HL-60/S4 treated with retinoic acid at 250 ng/mL for 4 days and 3 days (cell line): Measurements from ENCODE around the gene TAX1BP3.
"Not testable (repeated sequence)": the region's sequence is repeated elsewhere in the genome, so short reads cannot be mapped to it uniquely, and the experiment has no call there.

Experiments
- in situ Hi-C: fragments of 300-500 bp; cut with MboI; formaldehyde crosslinking; loops from 2 replicates; pipeline ENCODE4 v1.7.0; 2022; ENCODE audit warnings: low sequenced_read_pairs

Gene TAX1BP3, protein sequence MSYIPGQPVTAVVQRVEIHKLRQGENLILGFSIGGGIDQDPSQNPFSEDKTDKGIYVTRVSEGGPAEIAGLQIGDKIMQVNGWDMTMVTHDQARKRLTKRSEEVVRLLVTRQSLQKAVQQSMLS

GRCh38 chr17:3668279-3669084, at the start of gene TAX1BP3, which contains the start of gene EMC6:
Gene TAX1BP3, minus strand, starts transcription at chr17:3668578. Its CDS starts 52 bp downstream, at chr17:3668526.
Gene EMC6, plus strand, starts transcription at chr17:3668812. Its CDS starts 335 bp downstream, at chr17:3669147.
- in situ Hi-C loops = no loop called here

GRCh38 chr17:3715296-3715695, 46.9 kb upstream of the TAX1BP3 start:
- in situ Hi-C loops = no loop called here

GRCh38 chr17:3712811-3713463, 44.6 kb upstream of the TAX1BP3 start:
- in situ Hi-C loops = no loop called here

DNA sequence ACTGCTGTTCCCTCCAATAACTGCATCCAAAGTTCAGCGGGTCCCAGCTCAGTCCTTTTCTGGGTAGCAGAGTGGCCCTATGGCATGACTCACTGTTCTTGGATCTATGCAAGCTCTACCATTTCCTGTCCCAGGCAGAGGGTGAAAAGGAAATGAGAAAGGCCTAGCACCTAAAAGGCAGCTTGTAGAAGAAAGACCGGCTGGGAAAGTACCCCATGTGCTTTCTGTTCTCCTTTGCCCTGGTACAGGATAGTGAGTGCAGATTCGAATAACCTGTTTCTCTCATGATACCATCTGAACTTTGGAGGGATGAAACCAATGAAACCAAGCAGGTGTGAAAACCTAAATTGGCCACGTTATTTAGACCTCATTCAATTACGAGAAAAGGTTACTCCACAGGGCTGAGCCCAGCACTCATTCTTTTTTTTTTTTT, 42.6 kb upstream of the TAX1BP3 start:
- in situ Hi-C loops = no loop called here

DNA sequence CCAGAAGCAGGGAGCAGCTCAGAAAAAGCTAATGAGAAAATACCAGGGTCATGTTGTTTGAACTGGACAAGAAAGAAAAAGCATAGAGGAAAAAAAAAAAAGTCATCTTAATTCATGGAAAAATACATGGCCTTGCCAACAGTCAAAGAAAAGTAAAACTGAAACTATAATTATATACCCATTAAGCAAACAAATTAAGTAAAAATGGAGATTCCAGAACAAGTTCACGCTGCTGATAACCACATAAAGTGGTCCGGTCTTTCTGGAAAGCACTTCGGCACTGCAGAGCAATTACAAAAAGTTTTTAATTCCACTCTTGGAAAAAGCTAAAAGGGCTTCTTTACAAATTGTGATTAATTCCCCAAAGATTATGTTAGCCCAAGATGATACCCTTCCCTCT, 40.0 kb upstream of the TAX1BP3 start:
- in situ Hi-C loops = no loop called here

DNA sequence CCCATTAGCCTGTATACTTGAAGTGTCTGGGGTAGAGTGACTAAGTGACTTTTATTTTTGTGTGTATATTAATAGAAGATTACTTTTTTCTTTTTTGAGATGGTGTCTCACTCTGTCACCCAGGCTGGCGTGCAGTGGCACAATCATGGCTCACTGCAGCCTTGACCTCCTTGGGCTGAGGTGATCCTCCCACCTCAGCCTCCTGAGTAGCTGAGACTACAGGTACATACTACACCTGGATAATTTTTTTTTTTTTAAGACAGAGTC, 37.3 kb upstream of the TAX1BP3 start:
- in situ Hi-C loops = not testable (repeated sequence)

DNA sequence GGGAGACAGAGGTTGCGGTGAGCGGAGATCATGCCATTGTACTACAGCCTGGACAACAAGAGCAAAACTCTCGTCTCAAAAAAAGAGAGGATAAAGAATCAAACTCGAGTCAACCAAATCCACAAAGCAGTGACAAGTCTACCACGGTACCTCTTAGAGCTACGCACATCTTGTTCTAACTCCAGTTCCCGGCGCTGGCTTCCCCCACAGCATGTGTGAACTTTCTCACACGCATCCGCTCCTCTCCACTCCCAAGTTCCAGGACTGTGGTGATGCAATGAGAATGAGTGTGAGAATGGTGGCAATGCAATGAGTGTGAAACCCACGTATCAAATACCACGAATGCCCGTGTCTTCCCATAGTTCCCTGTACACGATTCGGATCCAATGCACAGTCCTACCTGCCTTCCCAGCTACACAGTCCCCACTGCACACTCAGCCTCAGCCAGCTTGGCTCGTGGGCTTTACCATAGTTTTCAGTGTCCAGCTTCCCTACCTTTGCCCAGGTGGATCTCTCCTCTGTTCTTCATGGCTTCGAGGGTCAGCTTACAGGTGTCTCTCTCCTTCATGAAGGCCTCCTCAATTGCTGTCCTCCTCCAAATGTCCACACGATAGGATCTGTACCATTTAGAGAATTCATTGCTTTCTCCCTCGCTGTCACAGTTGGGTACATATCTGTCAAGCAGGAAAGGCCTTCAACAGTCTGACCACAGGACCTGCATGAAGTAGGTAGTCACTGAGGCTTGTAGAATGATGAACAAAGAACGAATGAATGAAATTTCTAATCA, 36.7 kb upstream of the TAX1BP3 start:
- in situ Hi-C loops = no loop called here

DNA sequence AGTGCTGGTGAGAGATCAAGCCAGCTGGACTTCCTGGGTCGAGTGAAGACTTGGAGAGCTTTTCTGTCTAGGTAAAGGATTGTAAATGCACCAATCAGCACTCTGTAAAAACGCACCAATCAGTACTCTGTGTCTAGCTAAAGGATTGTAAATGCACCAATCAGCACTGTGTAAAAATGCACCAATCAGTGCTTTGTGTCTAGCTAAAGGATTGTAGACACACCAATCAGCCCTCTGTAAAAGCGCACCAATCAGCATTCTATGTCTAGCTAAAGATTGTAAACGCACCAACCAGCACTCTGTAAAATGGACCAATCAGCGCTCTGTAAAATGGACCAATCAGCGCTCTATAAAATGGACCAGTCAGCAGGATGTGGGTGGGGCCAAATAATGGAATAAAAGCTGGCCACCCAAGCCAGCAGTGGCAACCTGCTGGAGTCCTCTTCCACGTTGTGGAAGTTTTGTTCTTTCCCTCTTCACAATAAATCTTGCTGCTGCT, 33.7 kb upstream of the TAX1BP3 start:
- in situ Hi-C loops = not testable (repeated sequence)

GRCh38 chr17:3699951-3700350, 31.6 kb upstream of the TAX1BP3 start:
- in situ Hi-C loops = no loop called here

GRCh38 chr17:3698139-3698538, 29.8 kb upstream of the TAX1BP3 start:
- in situ Hi-C loops = no loop called here

DNA sequence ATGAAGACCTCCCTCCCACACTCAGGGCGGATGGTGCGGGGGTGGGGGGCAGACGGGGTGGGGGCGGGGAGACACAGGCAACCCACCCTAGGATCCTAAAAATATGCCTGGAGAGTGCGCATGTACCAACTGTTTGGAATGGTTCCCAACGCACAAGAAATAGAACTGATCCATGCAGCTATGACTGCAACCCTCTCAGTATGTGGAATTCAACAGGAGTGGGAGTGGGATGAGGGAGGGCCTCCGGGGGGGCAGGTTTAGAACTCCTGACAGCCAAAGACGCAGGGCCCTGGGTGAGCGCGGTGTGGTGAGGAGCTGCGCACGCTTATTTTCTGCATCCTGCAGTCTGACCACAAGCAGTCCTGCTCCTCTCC, 28.7 kb upstream of the TAX1BP3 start:
- in situ Hi-C loops = no loop called here

- in situ Hi-C loops = no loop called here
Measured at GRCh38 chr17:3695723-3696411, 27.5 kb upstream of the TAX1BP3 start, which contains the start of gene P2RX5. Gene P2RX5, minus strand, starts transcription at chr17:3696155. Its CDS starts 150 bp downstream, at chr17:3696005.

DNA sequence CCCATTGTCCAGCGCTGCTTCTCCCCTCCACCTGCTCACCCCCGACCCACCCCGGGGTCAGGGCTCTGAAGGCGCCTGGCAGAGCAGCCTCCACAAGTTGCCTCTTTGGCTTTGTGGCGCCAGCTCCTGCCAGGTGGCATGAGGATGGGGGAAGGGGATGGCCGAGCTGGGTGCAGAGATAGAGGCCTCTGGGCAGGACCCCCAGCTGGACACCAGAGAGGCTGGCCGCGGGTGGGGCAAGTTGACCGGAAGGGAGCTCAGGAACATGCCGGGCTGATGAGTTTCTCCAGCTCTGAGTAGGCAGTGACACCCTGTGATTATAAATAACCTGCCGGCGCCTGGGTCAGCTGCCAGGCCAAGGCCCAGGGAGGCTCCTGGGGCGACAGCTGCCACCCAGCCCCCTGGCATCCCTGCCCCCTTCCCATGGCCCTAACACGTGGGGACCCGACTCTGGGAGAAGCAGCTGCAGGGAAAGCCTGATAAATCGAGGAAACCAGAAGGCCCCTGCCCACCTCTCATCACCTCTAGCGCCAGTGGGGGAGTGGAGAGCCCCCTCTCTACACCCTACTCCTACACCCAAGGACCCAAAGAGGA, 26.8 kb upstream of the TAX1BP3 start:
- in situ Hi-C loops = no loop called here

DNA sequence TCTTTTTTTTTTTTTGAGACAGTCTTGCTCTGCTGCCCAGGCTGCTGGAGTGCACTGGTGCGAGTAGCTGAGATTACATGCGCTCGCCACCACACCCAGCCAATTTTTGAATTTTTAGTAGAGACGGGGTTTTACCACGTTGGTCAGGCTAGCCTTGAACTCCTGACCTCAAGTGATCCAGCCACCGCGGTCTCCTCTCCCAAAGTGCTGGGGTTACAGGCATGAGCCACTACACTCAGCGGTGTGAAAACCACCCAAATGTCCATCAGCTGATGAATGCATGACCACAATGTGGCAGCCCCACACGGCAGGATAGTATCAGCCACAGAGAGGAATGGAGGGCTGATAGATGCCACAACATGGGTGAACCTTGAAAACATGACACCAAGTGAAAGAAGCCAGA, 25.5 kb upstream of the TAX1BP3 start:
- in situ Hi-C loops = no loop called here

GRCh38 chr17:3693141-3693540, 24.8 kb upstream of the TAX1BP3 start:
- in situ Hi-C loops = no loop called here

DNA sequence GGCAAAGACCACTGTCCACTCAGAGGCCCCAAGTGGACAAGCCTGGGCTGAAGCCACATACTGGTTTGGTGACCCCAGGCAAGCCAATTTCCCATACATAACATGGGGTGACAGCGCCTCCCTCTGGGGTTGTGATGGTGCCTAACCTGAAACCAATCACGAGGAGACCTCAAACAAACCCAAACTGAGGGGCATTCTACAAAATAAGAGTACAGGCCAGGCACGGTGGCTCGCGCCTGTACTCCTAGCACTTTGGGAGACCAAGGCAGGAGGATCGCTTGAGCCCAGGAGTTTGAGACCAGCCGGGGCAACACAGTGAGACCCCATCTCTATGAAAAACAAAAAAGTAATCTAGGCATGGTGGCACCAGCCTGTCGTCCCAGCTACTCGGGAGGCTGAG, 24.0 kb upstream of the TAX1BP3 start:
- in situ Hi-C loops = no loop called here

DNA sequence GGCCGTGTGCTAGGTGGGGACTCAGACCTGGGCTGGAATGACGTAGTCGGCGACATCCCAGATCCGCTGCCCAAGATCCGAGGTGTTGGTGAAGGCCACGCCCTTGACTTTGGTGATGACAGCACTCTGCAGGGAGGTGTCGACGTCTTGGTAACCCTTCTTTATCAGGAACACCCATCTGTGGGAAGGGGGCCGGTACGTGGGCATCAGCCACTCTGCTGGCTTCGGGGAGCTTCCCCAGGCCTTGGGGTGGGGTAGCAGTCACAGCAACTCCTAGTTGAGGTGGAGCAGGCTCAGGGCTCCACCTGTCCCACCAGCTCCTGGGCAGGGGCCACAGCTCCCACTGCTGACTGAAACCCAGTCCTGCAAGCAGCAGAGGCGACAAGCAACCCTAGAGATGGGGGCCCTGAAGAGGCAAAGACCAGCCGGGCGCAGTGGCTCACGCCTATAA, 23.3 kb upstream of the TAX1BP3 start:
- in situ Hi-C loops = no loop called here

GRCh38 chr17:3690094-3690715, 21.8 kb upstream of the TAX1BP3 start:
- in situ Hi-C loops = no loop called here

GRCh38 chr17:3689262-3690093, 21.1 kb upstream of the TAX1BP3 start:
- in situ Hi-C loops = no loop called here
